Stimulated activated CD8-positive, alpha-beta memory T cell treated with anti-CD3 and anti-CD28 coated beads, Interleukin-7, amount 100 ng/mL, for 48 hours (primary cell): ENCODE measurements around the gene RYR2.

Source experiments
- DNase-seq, 2 donors: peaks; one replicate each; pipeline ENCODE4 v3.0.0-alpha.2; 2020; ENCODE audit warnings: low read depth in 1 of 2; ENCODE audit errors: extremely low read depth in 1 of 2

Gene RYR2

GRCh38 chr1:237041795-237042525, at the start of gene RYR2:
RYR2 (plus strand) TSS chr1:237042184; CDS start chr1:237042522, 338 bp downstream.
- DNase-seq = no peak

GRCh38 chr1:236992449-236992848, 49.5 kb upstream of the RYR2 start:
- no peak for DNase-seq

GRCh38 chr1:236994450-236994849, 47.5 kb upstream of the RYR2 start:
- DNase-seq = no peak

- DNase-seq = no peak
These were observed 44.6 kb upstream of the RYR2 start for GRCh38 chr1:236997361-236997760.

- DNase-seq = no peak
These were observed 44.1 kb upstream of the RYR2 start for GRCh38 chr1:236997882-236998281.

GRCh38 chr1:236998546-236998945, 43.4 kb upstream of the RYR2 start:
- no peak for DNase-seq

- DNase-seq = no peak
These were observed 41.8 kb upstream of the RYR2 start for GRCh38 chr1:237000191-237000590.

GRCh38 chr1:237003516-237003915, 38.5 kb upstream of the RYR2 start:
- DNase-seq = no peak

- DNase-seq = no peak
These were observed 37.9 kb upstream of the RYR2 start, which contains the start of gene MT1HL1 for GRCh38 chr1:237004116-237004515. MT1HL1 (minus strand) TSS chr1:237004441; CDS start chr1:237004372, 69 bp downstream.

- no peak for DNase-seq
These were observed 36.3 kb upstream of the RYR2 start for GRCh38 chr1:237005674-237006073.

- no peak for DNase-seq
These were observed 34.7 kb upstream of the RYR2 start for GRCh38 chr1:237007147-237007881.

- no peak for DNase-seq
These were observed 32.4 kb upstream of the RYR2 start for GRCh38 chr1:237009611-237010010.

GRCh38 chr1:237011432-237011831, 30.6 kb upstream of the RYR2 start:
- DNase-seq = no peak

GRCh38 chr1:237012361-237012760, 29.6 kb upstream of the RYR2 start:
- DNase-seq = no peak

GRCh38 chr1:237012788-237013383, 29.1 kb upstream of the RYR2 start:
- DNase-seq = no peak

- no peak for DNase-seq
These were observed 28.4 kb upstream of the RYR2 start for GRCh38 chr1:237013608-237014007.

- DNase-seq = no peak
These were observed 25.4 kb upstream of the RYR2 start for GRCh38 chr1:237016626-237017025.

- no peak for DNase-seq
These were observed 23.1 kb upstream of the RYR2 start for GRCh38 chr1:237018896-237019295.

GRCh38 chr1:237025358-237026074, 16.5 kb upstream of the RYR2 start:
- no peak for DNase-seq

GRCh38 chr1:237029240-237029639, 12.7 kb upstream of the RYR2 start:
- DNase-seq = no peak

- DNase-seq = no peak
These were observed 12.0 kb upstream of the RYR2 start for GRCh38 chr1:237029850-237030535.
